ENCODE results near the gene TPSB2.

Gene TPSB2

DNA sequence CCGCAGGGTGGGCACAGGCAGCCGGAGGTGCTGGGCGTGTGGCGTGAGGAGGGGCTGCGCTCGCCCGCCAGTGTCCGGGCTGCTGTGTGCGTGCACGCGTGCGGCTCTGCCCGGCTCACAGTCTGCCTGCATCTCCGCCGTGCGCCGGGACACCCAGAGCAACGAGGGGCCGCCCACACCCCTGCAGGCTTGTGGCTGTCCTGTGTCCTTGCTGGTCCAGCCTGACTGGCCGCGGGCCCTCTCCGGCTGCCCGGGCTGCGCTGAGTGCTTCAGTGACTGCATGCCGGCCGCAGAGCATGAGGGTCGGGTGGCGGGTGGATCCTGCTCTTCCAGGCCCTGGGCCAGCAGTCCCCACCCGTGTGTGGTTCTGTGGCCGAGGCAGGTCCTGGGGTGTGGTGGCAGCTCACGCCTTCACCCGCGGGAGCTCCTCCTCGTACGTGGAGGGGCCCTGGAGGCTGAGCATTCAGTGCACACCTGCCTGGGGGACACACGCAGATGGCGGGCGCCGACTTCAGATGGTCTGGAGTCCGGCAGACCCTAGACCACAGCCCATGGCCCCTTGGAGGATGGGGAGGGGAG is 17.3 kb downstream of the TPSB2 start:
- H3K4me1 ChIP-seq (ENCODE audit: control insufficient read depth, insufficient read depth, low read length), result no peaks in the 10 kb centered on the region
- H3K27me3 ChIP-seq (ENCODE audit: control insufficient read depth, insufficient read depth, low read length), result no peaks in the 10 kb centered on the region
- no peak overlapping the region for H3K9ac ChIP-seq (ENCODE audit: low read length)
- no peaks in the 10 kb centered on the region for H3K36me3 ChIP-seq (ENCODE audit: control insufficient read depth, insufficient read depth, low read length)
- no peak overlapping the region for H3K4me3 ChIP-seq (ENCODE audit: low read length)
- H3K9me3 ChIP-seq (ENCODE audit: control insufficient read depth, low read length), result no peaks in the 10 kb centered on the region

DNA sequence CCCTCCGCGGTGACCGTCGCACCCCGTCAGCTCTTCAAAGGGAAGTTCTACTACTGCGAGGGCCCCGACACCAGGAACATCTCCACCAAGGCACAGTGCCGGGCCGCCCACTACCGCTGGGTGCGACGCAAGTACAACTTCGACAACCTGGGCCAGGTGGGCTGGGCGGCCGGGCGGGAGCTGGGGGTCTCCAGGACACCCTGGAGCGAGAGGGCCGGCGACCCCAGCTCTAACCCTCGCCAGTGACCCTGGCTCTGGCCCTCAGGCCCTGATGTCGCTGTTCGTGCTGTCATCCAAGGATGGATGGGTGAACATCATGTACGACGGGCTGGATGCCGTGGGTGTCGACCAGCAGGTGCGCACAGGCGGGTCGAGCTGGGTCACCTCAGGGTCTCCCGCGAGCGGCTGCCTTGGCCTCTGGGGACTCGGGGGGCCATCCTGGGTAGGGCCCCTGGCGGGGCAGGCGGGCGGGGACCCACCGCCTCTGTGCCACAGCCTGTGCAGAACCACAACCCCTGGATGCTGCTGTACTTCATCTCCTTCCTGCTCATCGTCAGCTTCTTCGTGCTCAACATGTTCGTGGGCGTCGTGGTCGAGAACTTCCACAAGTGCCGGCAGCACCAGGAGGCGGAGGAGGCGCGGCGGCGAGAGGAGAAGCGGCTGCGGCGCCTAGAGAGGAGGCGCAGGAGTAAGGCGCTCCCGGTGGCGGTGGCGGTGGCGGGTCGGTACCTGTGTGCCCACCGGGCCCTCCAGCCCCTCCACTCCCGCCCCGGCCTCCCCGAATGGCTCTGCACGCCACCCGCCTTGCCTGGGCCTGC is 18.3 kb downstream of the TPSB2 start:
- Histone ChIP-seq H3K9me3 (ENCODE audit: control insufficient read depth, low read length) (no peaks in the 10 kb centered on the region), H3K9ac (ENCODE audit: low read length) (no peak overlapping the region), H3K4me1 (ENCODE audit: control insufficient read depth, insufficient read depth, low read length) (no peaks in the 10 kb centered on the region), H3K27me3 (ENCODE audit: control insufficient read depth, insufficient read depth, low read length) (no peaks in the 10 kb centered on the region), H3K4me3 (ENCODE audit: low read length) (no peak overlapping the region), H3K36me3 (ENCODE audit: control insufficient read depth, insufficient read depth, low read length) (no peaks in the 10 kb centered on the region)

DNA sequence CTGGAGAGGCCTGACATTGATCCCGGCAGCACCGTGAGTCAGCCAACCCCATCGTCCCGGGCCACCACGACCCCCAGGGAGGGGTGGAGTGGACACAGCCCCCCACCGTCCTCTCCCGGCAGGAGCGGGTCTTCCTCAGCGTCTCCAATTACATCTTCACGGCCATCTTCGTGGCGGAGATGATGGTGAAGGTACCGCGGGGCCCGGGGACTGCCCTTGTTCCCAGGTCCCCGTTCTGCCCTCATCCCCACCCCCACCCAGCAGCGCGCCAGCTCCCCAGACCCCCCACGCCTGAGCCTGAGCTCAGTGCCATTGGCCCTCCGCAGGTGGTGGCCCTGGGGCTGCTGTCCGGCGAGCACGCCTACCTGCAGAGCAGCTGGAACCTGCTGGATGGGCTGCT is 19.5 kb downstream of the TPSB2 start:
- Histone ChIP-seq H3K4me1 (ENCODE audit: control insufficient read depth, insufficient read depth, low read length) (no peaks in the 10 kb centered on the region), H3K9ac (ENCODE audit: low read length) (no peak overlapping the region), H3K27me3 (ENCODE audit: control insufficient read depth, insufficient read depth, low read length) (no peaks in the 10 kb centered on the region), H3K36me3 (ENCODE audit: control insufficient read depth, insufficient read depth, low read length) (no peaks in the 10 kb centered on the region), H3K4me3 (ENCODE audit: low read length) (no peak overlapping the region), H3K9me3 (ENCODE audit: control insufficient read depth, low read length) (no peaks in the 10 kb centered on the region)

DNA sequence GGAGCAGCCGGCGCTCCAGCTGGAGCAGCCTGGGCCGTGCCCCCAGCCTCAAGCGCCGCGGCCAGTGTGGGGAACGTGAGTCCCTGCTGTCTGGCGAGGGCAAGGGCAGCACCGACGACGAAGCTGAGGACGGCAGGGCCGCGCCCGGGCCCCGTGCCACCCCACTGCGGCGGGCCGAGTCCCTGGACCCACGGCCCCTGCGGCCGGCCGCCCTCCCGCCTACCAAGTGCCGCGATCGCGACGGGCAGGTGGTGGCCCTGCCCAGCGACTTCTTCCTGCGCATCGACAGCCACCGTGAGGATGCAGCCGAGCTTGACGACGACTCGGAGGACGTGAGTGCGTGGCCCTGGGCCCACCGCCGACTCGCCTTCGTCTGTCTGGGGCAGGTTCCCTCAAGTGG is 20.9 kb downstream of the TPSB2 start:
- Histone ChIP-seq H3K27me3 (ENCODE audit: control insufficient read depth, insufficient read depth, low read length) (no peaks in the 10 kb centered on the region), H3K4me1 (ENCODE audit: control insufficient read depth, insufficient read depth, low read length) (peaks cover 5% of the 10 kb centered on the region), H3K36me3 (ENCODE audit: control insufficient read depth, insufficient read depth, low read length) (no peaks in the 10 kb centered on the region), H3K9ac (ENCODE audit: low read length) (no peak overlapping the region), H3K9me3 (ENCODE audit: control insufficient read depth, low read length) (no peaks in the 10 kb centered on the region), H3K4me3 (ENCODE audit: low read length) (no peak overlapping the region)

DNA sequence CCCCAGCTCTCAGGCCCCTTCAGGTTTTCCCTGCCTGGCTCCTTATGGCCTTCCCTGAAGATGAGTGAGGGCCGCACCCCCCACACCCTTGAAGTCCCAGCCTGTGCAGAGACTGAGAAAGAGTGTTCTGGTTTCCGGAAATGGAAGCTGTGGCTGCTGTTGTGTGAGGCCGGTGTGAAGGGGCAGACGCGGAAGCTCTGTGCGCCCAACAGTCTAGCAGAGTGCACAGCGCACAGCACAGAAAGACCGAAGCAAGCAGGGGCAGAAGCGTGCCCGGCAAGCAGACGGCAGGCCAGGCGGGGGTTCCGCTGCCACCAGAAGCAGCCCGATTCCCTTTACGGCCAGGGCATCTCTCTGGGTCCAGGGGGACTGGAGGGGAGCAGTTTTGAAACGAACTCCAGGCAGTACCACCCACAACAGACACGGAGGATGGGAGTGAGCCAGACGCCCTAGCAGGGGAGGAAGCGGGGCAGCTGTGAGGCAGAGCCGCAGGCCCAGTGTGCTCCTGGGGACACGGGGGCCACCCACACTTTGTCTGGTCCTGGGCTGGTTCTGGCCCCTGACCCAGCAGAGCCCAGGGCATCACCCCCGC is 21.6 kb downstream of the TPSB2 start:
- Histone ChIP-seq H3K9ac (ENCODE audit: low read length) (no peak overlapping the region), H3K4me3 (ENCODE audit: low read length) (no peak overlapping the region), H3K27me3 (ENCODE audit: control insufficient read depth, insufficient read depth, low read length) (no peaks in the 10 kb centered on the region), H3K4me1 (ENCODE audit: control insufficient read depth, insufficient read depth, low read length) (peaks cover 5% of the 10 kb centered on the region), H3K9me3 (ENCODE audit: control insufficient read depth, low read length) (no peaks in the 10 kb centered on the region), H3K36me3 (ENCODE audit: control insufficient read depth, insufficient read depth, low read length) (no peaks in the 10 kb centered on the region)

DNA sequence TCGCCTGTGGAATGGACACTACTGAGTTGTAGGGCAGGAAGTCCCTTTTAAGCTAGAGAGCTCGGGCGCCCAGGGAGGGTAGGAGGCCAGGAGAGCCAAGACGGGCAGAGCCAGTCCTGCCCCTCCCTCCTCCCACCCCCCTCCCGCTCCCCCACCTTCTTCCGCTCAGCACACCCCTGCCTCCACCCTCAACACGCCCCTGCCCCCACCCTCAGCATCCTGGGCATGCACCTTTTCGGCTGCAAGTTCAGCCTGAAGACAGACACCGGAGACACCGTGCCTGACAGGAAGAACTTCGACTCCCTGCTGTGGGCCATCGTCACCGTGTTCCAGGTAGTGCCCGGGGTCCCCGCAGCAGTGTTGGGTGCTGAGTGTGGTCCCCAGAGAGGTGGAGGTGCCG is 23.2 kb downstream of the TPSB2 start:
- no peak overlapping the region for H3K4me3 ChIP-seq (ENCODE audit: low read length)
- H3K9ac ChIP-seq (ENCODE audit: low read length), result no peak overlapping the region
- H3K27me3 ChIP-seq (ENCODE audit: control insufficient read depth, insufficient read depth, low read length), result no peaks in the 10 kb centered on the region
- H3K9me3 ChIP-seq (ENCODE audit: control insufficient read depth, low read length), result no peaks in the 10 kb centered on the region
- peaks cover 5% of the 10 kb centered on the region for H3K4me1 ChIP-seq (ENCODE audit: control insufficient read depth, insufficient read depth, low read length)
- no peaks in the 10 kb centered on the region for H3K36me3 ChIP-seq (ENCODE audit: control insufficient read depth, insufficient read depth, low read length)

DNA sequence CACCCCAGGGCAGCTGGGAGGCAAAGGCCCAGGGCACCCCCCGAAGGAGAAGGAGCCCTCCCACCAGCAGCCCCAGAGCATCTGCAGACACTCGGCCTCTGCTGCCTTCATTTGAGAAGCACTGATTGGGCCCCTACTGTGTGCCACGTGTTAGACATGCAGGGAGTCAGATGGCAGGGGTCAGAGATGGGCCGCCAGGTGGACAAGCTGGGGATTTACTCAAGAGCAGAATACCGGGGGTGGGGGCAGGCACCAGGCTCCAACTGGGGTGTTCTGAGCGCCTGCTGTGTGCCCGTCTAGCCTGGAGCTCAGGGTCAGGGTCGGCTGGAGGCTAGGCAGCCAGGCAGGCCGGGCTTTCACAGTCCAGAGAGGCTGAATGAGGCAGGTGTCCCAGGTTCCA is 23.7 kb downstream of the TPSB2 start:
- H3K4me3 ChIP-seq (ENCODE audit: low read length), result no peak overlapping the region
- H3K36me3 ChIP-seq (ENCODE audit: control insufficient read depth, insufficient read depth, low read length), result no peaks in the 10 kb centered on the region
- no peak overlapping the region for H3K9ac ChIP-seq (ENCODE audit: low read length)
- H3K9me3 ChIP-seq (ENCODE audit: control insufficient read depth, low read length), result no peaks in the 10 kb centered on the region
- H3K27me3 ChIP-seq (ENCODE audit: control insufficient read depth, insufficient read depth, low read length), result no peaks in the 10 kb centered on the region
- H3K4me1 ChIP-seq (ENCODE audit: control insufficient read depth, insufficient read depth, low read length), result peaks cover 5% of the 10 kb centered on the region

DNA sequence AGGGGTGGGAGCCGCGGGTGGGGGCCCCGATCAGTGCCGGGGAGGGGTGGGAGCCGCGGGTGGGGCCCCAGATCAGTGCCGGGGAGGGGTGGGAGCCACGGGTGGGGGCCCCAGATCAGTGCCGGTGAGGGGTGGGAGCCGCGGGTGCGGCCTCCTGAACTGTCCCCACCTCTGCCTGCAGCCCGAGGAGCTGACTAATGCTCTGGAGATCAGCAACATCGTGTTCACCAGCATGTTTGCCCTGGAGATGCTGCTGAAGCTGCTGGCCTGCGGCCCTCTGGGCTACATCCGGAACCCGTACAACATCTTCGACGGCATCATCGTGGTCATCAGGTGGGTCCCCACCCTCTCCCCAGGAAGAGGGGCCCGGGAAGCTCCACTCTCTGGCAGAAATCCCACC is 25.1 kb downstream of the TPSB2 start:
- Histone ChIP-seq H3K4me1 (ENCODE audit: control insufficient read depth, insufficient read depth, low read length) (peaks cover 5% of the 10 kb centered on the region), H3K9ac (ENCODE audit: low read length) (no peak overlapping the region), H3K9me3 (ENCODE audit: control insufficient read depth, low read length) (no peaks in the 10 kb centered on the region), H3K4me3 (ENCODE audit: low read length) (no peak overlapping the region), H3K27me3 (ENCODE audit: control insufficient read depth, insufficient read depth, low read length) (no peaks in the 10 kb centered on the region), H3K36me3 (ENCODE audit: control insufficient read depth, insufficient read depth, low read length) (no peaks in the 10 kb centered on the region)

DNA sequence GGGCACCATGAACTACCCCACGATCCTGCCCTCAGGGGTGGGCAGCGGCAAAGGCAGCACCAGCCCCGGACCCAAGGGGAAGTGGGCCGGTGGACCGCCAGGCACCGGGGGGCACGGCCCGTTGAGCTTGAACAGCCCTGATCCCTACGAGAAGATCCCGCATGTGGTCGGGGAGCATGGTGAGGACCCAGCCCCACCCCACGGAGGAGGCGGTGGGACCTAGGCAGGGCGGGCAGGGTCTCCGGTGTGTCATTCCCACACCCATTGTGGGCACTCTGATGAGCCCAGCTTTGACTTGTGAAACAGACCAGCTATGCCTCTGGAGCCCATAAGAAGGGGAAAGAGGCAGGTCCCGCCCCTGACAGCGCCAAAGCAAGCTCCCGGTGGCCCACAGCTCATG is 27.7 kb downstream of the TPSB2 start:
- no peak overlapping the region for H3K9ac ChIP-seq (ENCODE audit: low read length)
- no peaks in the 10 kb centered on the region for H3K27me3 ChIP-seq (ENCODE audit: control insufficient read depth, insufficient read depth, low read length)
- H3K4me1 ChIP-seq (ENCODE audit: control insufficient read depth, insufficient read depth, low read length), result peaks cover 5% of the 10 kb centered on the region
- no peaks in the 10 kb centered on the region for H3K36me3 ChIP-seq (ENCODE audit: control insufficient read depth, insufficient read depth, low read length)
- no peaks in the 10 kb centered on the region for H3K9me3 ChIP-seq (ENCODE audit: control insufficient read depth, low read length)
- no peak overlapping the region for H3K4me3 ChIP-seq (ENCODE audit: low read length)

DNA sequence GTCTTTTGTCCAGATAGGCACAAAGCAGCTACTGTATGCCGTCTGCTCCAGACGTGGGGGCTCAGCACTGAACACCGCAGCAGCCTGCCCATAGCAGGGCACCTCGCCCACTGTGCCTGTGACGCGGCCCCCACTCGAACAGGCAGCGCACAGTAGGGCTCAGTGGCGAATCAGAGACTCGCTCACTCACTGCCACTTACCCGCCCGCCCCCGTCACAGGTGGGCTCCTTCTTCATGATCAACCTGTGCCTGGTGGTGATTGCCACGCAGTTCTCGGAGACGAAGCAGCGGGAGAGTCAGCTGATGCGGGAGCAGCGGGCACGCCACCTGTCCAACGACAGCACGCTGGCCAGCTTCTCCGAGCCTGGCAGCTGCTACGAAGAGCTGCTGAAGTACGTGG is 28.5 kb downstream of the TPSB2 start:
- Histone ChIP-seq H3K9me3 (ENCODE audit: control insufficient read depth, low read length) (no peaks in the 10 kb centered on the region), H3K9ac (ENCODE audit: low read length) (no peak overlapping the region), H3K27me3 (ENCODE audit: control insufficient read depth, insufficient read depth, low read length) (no peaks in the 10 kb centered on the region), H3K4me1 (ENCODE audit: control insufficient read depth, insufficient read depth, low read length) (peaks cover 5% of the 10 kb centered on the region), H3K36me3 (ENCODE audit: control insufficient read depth, insufficient read depth, low read length) (no peaks in the 10 kb centered on the region), H3K4me3 (ENCODE audit: low read length) (no peak overlapping the region)

DNA sequence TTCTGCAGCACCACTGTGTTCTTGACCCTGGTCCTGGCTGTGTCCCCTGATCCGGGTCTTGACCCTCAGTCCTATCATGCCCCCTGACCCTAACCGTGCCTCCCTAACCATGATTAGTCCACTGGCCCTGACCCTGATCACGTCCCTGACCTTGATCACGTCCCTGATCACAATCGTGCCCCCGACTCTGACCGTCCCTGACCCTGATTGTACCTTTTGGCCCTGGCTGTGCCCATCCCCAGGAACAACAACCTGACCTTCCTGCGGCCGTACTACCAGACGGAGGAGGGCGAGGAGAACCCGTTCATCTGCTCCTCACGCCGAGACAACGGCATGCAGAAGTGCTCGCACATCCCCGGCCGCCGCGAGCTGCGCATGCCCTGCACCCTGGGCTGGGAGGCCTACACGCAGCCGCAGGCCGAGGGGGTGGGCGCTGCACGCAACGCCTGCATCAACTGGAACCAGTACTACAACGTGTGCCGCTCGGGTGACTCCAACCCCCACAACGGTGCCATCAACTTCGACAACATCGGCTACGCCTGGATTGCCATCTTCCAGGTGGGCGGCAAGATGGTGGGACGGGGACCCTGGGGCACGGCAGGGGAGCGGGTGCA is 29.9 kb downstream of the TPSB2 start:
- H3K9me3 ChIP-seq (ENCODE audit: control insufficient read depth, low read length), result no peaks in the 10 kb centered on the region
- peaks cover 2% of the 10 kb centered on the region for H3K4me1 ChIP-seq (ENCODE audit: control insufficient read depth, insufficient read depth, low read length)
- H3K36me3 ChIP-seq (ENCODE audit: control insufficient read depth, insufficient read depth, low read length), result no peaks in the 10 kb centered on the region
- no peak overlapping the region for H3K4me3 ChIP-seq (ENCODE audit: low read length)
- no peak overlapping the region for H3K9ac ChIP-seq (ENCODE audit: low read length)
- H3K27me3 ChIP-seq (ENCODE audit: control insufficient read depth, insufficient read depth, low read length), result no peaks in the 10 kb centered on the region

DNA sequence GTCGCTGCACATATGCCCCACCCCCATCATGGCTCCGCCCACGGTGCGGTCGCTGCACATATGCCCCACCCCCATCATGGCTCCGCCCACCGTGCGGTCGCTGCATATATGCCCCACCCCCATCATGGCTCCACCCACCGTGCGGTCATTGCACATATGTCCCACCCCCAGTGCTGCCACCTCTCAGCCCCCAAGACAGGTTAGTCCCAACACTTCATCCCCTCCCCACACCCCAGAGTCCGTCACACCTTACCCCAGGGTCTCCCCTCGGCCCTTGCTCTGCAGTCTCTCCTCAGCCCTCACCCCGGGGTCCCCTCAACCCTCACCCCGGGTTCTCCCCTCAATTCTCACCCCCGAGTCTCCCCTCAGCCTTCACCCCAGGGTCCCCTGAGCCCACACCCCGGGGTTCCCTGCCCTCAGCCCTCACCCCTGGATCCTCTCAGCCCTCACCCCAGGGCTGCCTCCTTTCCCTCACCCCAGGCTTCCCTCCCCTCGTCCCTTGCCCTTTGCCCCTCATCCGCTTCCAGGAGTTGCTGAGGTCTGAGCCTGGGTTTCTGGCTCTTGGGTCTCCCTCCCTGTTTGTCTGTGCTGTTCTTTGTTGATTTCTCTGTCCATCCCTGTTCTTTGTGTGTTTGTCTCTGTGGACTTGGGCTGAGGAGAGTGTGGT is 30.5 kb downstream of the TPSB2 start:
- H3K9ac ChIP-seq (ENCODE audit: low read length), result no peak overlapping the region
- no peaks in the 10 kb centered on the region for H3K36me3 ChIP-seq (ENCODE audit: control insufficient read depth, insufficient read depth, low read length)
- H3K4me3 ChIP-seq (ENCODE audit: low read length), result no peak overlapping the region
- no peaks in the 10 kb centered on the region for H3K4me1 ChIP-seq (ENCODE audit: control insufficient read depth, insufficient read depth, low read length)
- no peaks in the 10 kb centered on the region for H3K9me3 ChIP-seq (ENCODE audit: control insufficient read depth, low read length)
- no peaks in the 10 kb centered on the region for H3K27me3 ChIP-seq (ENCODE audit: control insufficient read depth, insufficient read depth, low read length)
